K562 (cell line): Measurements from ENCODE around the gene GARNL3. TPM values are rescaled to one million over a fixed set of nuclear protein-coding genes. Genes with fewer than 3 reads are reported as not detected.

ENCODE experiments used
- ATAC-seq: fragments of 200-7000 bp; cut with Tn5 transposase; 3 replicates; pipeline ENCODE4 v1.9.1; 2020; ENCODE audit warnings: moderate library complexity
- BruUV-seq: library from RNA; stranded (reverse); fragments of 400-500 nt; replicated peaks from 2 replicates; lab custom pipeline; 2021; lab: Mats Ljungman, UMichigan
- CTCF ChIA-PET: fragments of 300-600 bp; formaldehyde crosslinking; extraction: SDS; loops from one replicate; lab custom pipeline; 2021; ENCODE audit warnings: low intra/inter-chr PET ratio; lab: Yijun Ruan, JAX
- POLR2A ChIA-PET: fragments of 300-600, 350-650 bp; sonication (Branson Sonifier 250); formaldehyde crosslinking; extraction: SDS; loops from one replicate; lab custom pipeline; 2021; ENCODE audit warnings: antibody characterized with exemption, inconsistent platforms; lab: Yijun Ruan, JAX
- DNase-seq, 4 experiments: peaks; one replicate each; pipeline versions ENCODE4 v3.0.0 to v3.0.0-alpha.2; 2011 to 2018; ENCODE audit warnings: low spot score in 3 of 4, mixed read lengths in 3 of 4; ENCODE audit errors: extremely low read depth in 1 of 4
- FAIRE-seq: peaks from 2 replicates; lab custom pipeline; 2011; peaks lifted over from hg19 to GRCh38; lab: Jason Lieb, UNC
- H2AFZ ChIP-seq: 2 replicates; pipeline ENCODE4 v1.6.0; 2011; ENCODE audit warnings: low read depth, low read length, control low read depth, inconsistent platforms
- H3K27ac ChIP-seq: fragments of 200-600 bp; 3 replicates; pipeline ENCODE4 v1.8.0; 2011; ENCODE audit warnings: low read depth, mild to moderate bottlenecking, control low read depth, inconsistent platforms, low read length, moderate library complexity, mixed read lengths; ENCODE audit errors: extremely low read depth
- H3K27me3 ChIP-seq, 2 experiments: fragments of 300-600 bp in 1 of 2; 2 replicates in 1 of 2; 3 replicates in 1 of 2; pipeline versions ENCODE4 v1.6.0 to v1.8.0; 2011; ENCODE audit warnings: inconsistent platforms in 2 of 2, low read length in 2 of 2, mild to moderate bottlenecking in 1 of 2, mixed read lengths in 1 of 2, moderate library complexity in 1 of 2; ENCODE audit not compliant: control insufficient read depth in 2 of 2, insufficient read depth in 2 of 2
- H3K36me3 ChIP-seq: fragments of 300-600 bp; 3 replicates; pipeline ENCODE4 v1.8.0; 2011; ENCODE audit warnings: mild to moderate bottlenecking, low read length, inconsistent platforms; ENCODE audit not compliant: control insufficient read depth, insufficient read depth
- H3K4me1 ChIP-seq, 2 experiments: fragments of 200-600 bp in 1 of 2; replicated peaks in 1 of 2; 2 replicates in 1 of 2; 3 replicates in 1 of 2; pipeline versions ENCODE4 v1.5.1 to v1.8.0; 2011; ENCODE audit warnings: inconsistent platforms in 2 of 2, low read length in 2 of 2, mild to moderate bottlenecking in 1 of 2, mixed read lengths in 1 of 2, moderate library complexity in 1 of 2; ENCODE audit not compliant: control insufficient read depth in 2 of 2, insufficient read depth in 2 of 2
- H3K4me2 ChIP-seq: 2 replicates; pipeline ENCODE4 v1.6.1; 2011; ENCODE audit warnings: low read length, control low read depth, inconsistent platforms, mixed read lengths; ENCODE audit not compliant: insufficient read depth
- H3K4me3 ChIP-seq: fragments of 200-600 bp; sonication (generic), shearing (Covaris generic); 2 replicates; pipeline ENCODE4 v1.5.1; 2016; ENCODE audit warnings: control low read depth, inconsistent platforms
- H3K79me2 ChIP-seq: fragments of 200-600 bp; 3 replicates; pipeline ENCODE4 v1.8.0; 2011; ENCODE audit warnings: low read length, inconsistent platforms; ENCODE audit not compliant: control insufficient read depth, insufficient read depth
- H3K9ac ChIP-seq, 2 experiments: 2 replicates each; pipeline versions ENCODE4 v1.6.0 to v1.6.1; 2011; ENCODE audit warnings: low read depth in 2 of 2, low read length in 2 of 2, control low read depth in 1 of 2, inconsistent platforms in 1 of 2, mild to moderate bottlenecking in 1 of 2, mixed read lengths in 1 of 2; ENCODE audit not compliant: insufficient read depth in 1 of 2
- H3K9me1 ChIP-seq: one replicate; pipeline ENCODE4 v1.6.0; 2011; ENCODE audit warnings: inconsistent platforms, mild to moderate bottlenecking, low read length, moderate library complexity; ENCODE audit not compliant: control insufficient read depth, insufficient read depth
- H3K9me3 ChIP-seq: replicated peaks from 2 replicates; pipeline ENCODE4 v1.5.1; 2011; ENCODE audit warnings: low read depth, low read length, inconsistent platforms; ENCODE audit not compliant: control insufficient read depth, insufficient read depth
- H4K20me1 ChIP-seq: replicated peaks from 2 replicates; pipeline ENCODE4 v1.6.1; 2011; ENCODE audit warnings: low read length, inconsistent platforms, mixed read lengths; ENCODE audit not compliant: control insufficient read depth, insufficient read depth
- BDP1 ChIP-seq: IDR thresholded peaks from 3 replicates; pipeline ENCODE4 v1.6.1; 2011; ENCODE audit not compliant: insufficient read length, insufficient read depth
- CHD2 ChIP-seq: IDR thresholded peaks from 2 replicates; pipeline ENCODE4 v1.6.1; 2011; ENCODE audit warnings: low read depth, low read length
- CSDE1 ChIP-seq, 2 experiments: fragments of 450-650 bp; IDR thresholded peaks; 2 replicates each; pipeline ENCODE4 v1.6.1; 2016; ENCODE audit warnings: mild to moderate bottlenecking in 1 of 2
- EGR1 ChIP-seq: fragments of 450-650 bp; conservative IDR thresholded peaks from 2 replicates; pipeline ENCODE4 v1.6.1; 2017; ENCODE audit warnings: mild to moderate bottlenecking
- ETS2 ChIP-seq: IDR thresholded peaks from 2 replicates; pipeline ENCODE4 v1.6.1; 2016; ENCODE audit warnings: borderline replicate concordance, missing genetic modification characterization, mild to moderate bottlenecking, moderate library complexity, missing compliant biosample characterization; ENCODE audit not compliant: poor library complexity, severe bottlenecking
- ETV1 ChIP-seq: fragments of 450-650 bp; conservative IDR thresholded peaks from 2 replicates; pipeline ENCODE4 v1.6.1; 2016; ENCODE audit warnings: missing genetic modification characterization, control low read depth, low read depth, missing compliant biosample characterization
- IFI16 ChIP-seq: fragments of 250-450 bp; sonication (Bioruptor Pico); IDR thresholded peaks from 2 replicates; pipeline ENCODE4 v2.1.2; 2022; ENCODE audit warnings: mild to moderate bottlenecking, inconsistent platforms
- OTX1 ChIP-seq: fragments of 450-650 bp; formaldehyde crosslinking; IDR thresholded peaks from 2 replicates; pipeline ENCODE4 v1.4.0; 2022; ENCODE audit warnings: mild to moderate bottlenecking
- SMAD2 ChIP-seq: fragments of 150-350 bp; IDR thresholded peaks from 2 replicates; pipeline ENCODE4 v1.6.1; 2014; ENCODE audit warnings: low read depth, mild to moderate bottlenecking, low read length
- TCF7 ChIP-seq: sonication (generic); IDR thresholded peaks from 2 replicates; pipeline ENCODE4 v1.6.1; 2016; ENCODE audit warnings: antibody characterized with exemption, borderline replicate concordance
- THAP12 ChIP-seq: fragments of 250-450 bp; sonication (Bioruptor Pico); IDR thresholded peaks from 2 replicates; pipeline ENCODE4 v1.9.0; 2021; ENCODE audit warnings: mild to moderate bottlenecking, inconsistent platforms
- TRIM25 ChIP-seq: fragments of 450-650 bp; IDR thresholded peaks from 2 replicates; pipeline ENCODE4 v1.7.0; 2016; ENCODE audit warnings: borderline replicate concordance
- UBTF ChIP-seq, 2 experiments: IDR thresholded peaks; 2 replicates each; pipeline ENCODE4 v1.6.1; 2012; ENCODE audit warnings: improper control_type of control experiment in 2 of 2, low read depth in 2 of 2, low read length in 2 of 2, borderline replicate concordance in 1 of 2
- ZKSCAN3 ChIP-seq: fragments of 250-450 bp; sonication (Bioruptor Pico); IDR thresholded peaks from 2 replicates; pipeline ENCODE4 v1.4.0; 2020
- ZNF165 ChIP-seq: fragments of 250-450 bp; sonication (Bioruptor Pico); IDR thresholded peaks from 2 replicates; pipeline ENCODE4 v1.4.0; 2020; ENCODE audit warnings: borderline replicate concordance
- ZNF239 ChIP-seq: fragments of 250-450 bp; sonication (Bioruptor Pico); IDR thresholded peaks from 2 replicates; pipeline ENCODE4 v1.4.0; 2020; ENCODE audit warnings: mild to moderate bottlenecking
- ZNF551 ChIP-seq: fragments of 250-450 bp; sonication (Bioruptor Pico); IDR thresholded peaks from 2 replicates; pipeline ENCODE4 v1.5.0; 2021; ENCODE audit warnings: mild to moderate bottlenecking, moderate library complexity
- WGBS: fragments of 100-300 bp; shearing (Covaris generic); methylation state at CpG from one replicate; pipeline ENCODE4 v1.1.6; 2016; ENCODE audit warnings: low coverage, mixed read lengths; ENCODE audit not compliant: insufficient coverage; ENCODE audit errors: missing lambda C conversion rate; 5-methylcytosine and 5-hydroxymethylcytosine counted together
- in situ Hi-C: fragments of 300-500 bp; cut with MboI; formaldehyde crosslinking; loops from 4 replicates; pipeline ENCODE4 v1.15.0; 2018; ENCODE audit warnings: inconsistent platforms, mixed read lengths
- intact Hi-C: fragments of 100-400 bp; cut with micrococcal nuclease; formaldehyde crosslinking; loops from 2 replicates; pipeline ENCODE4 v1.14.2; 2022
- polyA plus RNA-seq, 8 experiments: library from polyadenylated mRNA; depleted of rRNA in 4 of 8; stranded (reverse) in 5 of 8; unstranded in 3 of 8; fragments of >200 nt; fragmentation: Nextera tagmentation in 2 of 8; fragmentation: Illumina TruSeq in 1 of 8; extraction: Ambion mirVana in 2 of 8; extraction: Trizol in 1 of 8; gene quantifications; 2 replicates each; pipeline versions ENCODE4 v1.2.1 to v1.2.3, GENCODE V29; 2011 to 2014; ENCODE audit warnings: inconsistent platforms in 1 of 8, missing spikeins in 1 of 8
- total RNA-seq, 7 experiments: library from RNA; depleted of rRNA in 6 of 7; stranded (reverse); fragments of >200 nt in 6 of 7; fragmentation: Illumina TruSeq in 2 of 7; extraction: Trizol in 2 of 7; gene quantifications; 2 replicates each; pipeline versions ENCODE4 v1.2.1 to v1.2.3, GENCODE V29; 2011 to 2021; ENCODE audit warnings: low replicate concordance in 1 of 7

The GARNL3 gene
- total and polyA plus RNA-seq, 9 of the 15 experiments (the other 6 are each of a cell fraction or from before 2014, with no cell fraction given) = 0.35 to 2.7 (median 1.6) TPM

- 13% methylated on average over 4 of the region's 4 CpGs for WGBS
- no peak overlapping the region for H3K4me3 ChIP-seq
- no peak overlapping the region for H3K27ac ChIP-seq
- no TSS peak for BruUV-seq
- no peaks in the 10 kb centered on the region for H3K9me3 ChIP-seq
- H3K9me1 ChIP-seq = peaks cover 4% of the 10 kb centered on the region
- H4K20me1 ChIP-seq = no peaks in the 10 kb centered on the region
- no peak overlapping the region for H2AFZ ChIP-seq
- H3K79me2 ChIP-seq = no peaks in the 10 kb centered on the region
- no peak overlapping the region for H3K9ac ChIP-seq
- no peak overlapping the region for H3K4me2 ChIP-seq
- H3K4me1 ChIP-seq = peaks cover 5 to 21% of the 10 kb centered on the region in 2 experiments; a peak in 4 of 5 replicates
- H3K27me3 ChIP-seq = peaks cover 14 to 55% of the 10 kb centered on the region in 2 experiments; a peak in 4 of 5 replicates
- POLR2A ChIA-PET = interaction anchor here (0.6 to 2.0 kb wide), 3 partner anchors 8 to 253 kb away, joined by 3 to 11 read pairs (median 3); partner anchors contain the start of genes LRSAM1 and RPL12
- FAIRE-seq = no peak
- DNase-seq = no peak
- ATAC-seq = no peak
- intact Hi-C loops = loop anchor here (10.0 kb wide), 1 partner anchor 202 kb away; the partner anchor contains the start of gene ZNF79
- CTCF ChIA-PET = no interaction called here
- in situ Hi-C loops = no loop called here
- no peaks in the 10 kb centered on the region for H3K36me3 ChIP-seq
- no peak for TF ChIP-seq EGR1
- no peak for TF ChIP-seq TRIM25
- no peak for TF ChIP-seq OTX1 (CRISPR knock-in tag)
- no peak for TF ChIP-seq IFI16
- TF ChIP-seq SMAD2 = no peak
- TF ChIP-seq ZNF165 (CRISPR knock-in tag) = no peak
- TF ChIP-seq CHD2 = no peak
- no peak for TF ChIP-seq BDP1
- TF ChIP-seq ZKSCAN3 = no peak
- no peak for TF ChIP-seq ZNF551 (CRISPR knock-in tag)
- TF ChIP-seq ETS2 = no peak
- TF ChIP-seq ETV1 = no peak
- TF ChIP-seq THAP12 = no peak
- no peak for TF ChIP-seq CSDE1 (IDR thresholded peaks at IDR 0.05)
- TF ChIP-seq ZNF239 = no peak
- no peak for TF ChIP-seq TCF7
- TF ChIP-seq UBTF (IDR thresholded peaks at IDR 0.05; ENCODE audit: borderline replicate concordance in 1 of 2, low read depth in 2 of 2, low read length in 2 of 2) = no peak
Measured at GRCh38 chr9:127223266-127223665, 41.3 kb upstream of the GARNL3 start.
